Astrocyte (in vitro differentiated cells and primary cell): ENCODE results near the gene ZNF595. TPM values are rescaled to one million over a fixed set of nuclear protein-coding genes. Genes with fewer than 3 reads are reported as not detected.
"Not testable (repeated sequence)": the region's sequence is repeated elsewhere in the genome, so short reads cannot be mapped to it uniquely, and the experiment has no call there.

Experiments used
- DNase-seq: peaks from one replicate; pipeline ENCODE4 v3.0.0-alpha.2; 2010; ENCODE audit warnings: low read depth
- FAIRE-seq: peaks from 2 replicates; lab custom pipeline; 2011; peaks lifted over from hg19 to GRCh38; lab: Jason Lieb, UNC
- H2AFZ ChIP-seq: 2 replicates; pipeline ENCODE4 v1.6.0; 2012; ENCODE audit warnings: low read depth, low read length, inconsistent platforms
- H3K27ac ChIP-seq: 2 replicates; pipeline ENCODE4 v1.5.1; 2011; ENCODE audit warnings: low read depth, low read length, inconsistent platforms
- H3K27me3 ChIP-seq: 2 replicates; pipeline ENCODE4 v1.6.0; 2011; ENCODE audit warnings: low read length, inconsistent platforms; ENCODE audit not compliant: insufficient read depth
- H3K36me3 ChIP-seq: 2 replicates; pipeline ENCODE4 v1.5.1; 2011; ENCODE audit warnings: low read length, inconsistent platforms; ENCODE audit not compliant: insufficient read depth
- H3K4me1 ChIP-seq: 2 replicates; pipeline ENCODE4 v1.5.1; 2011; ENCODE audit warnings: low read length, inconsistent platforms; ENCODE audit not compliant: insufficient read depth
- H3K4me2 ChIP-seq: 2 replicates; pipeline ENCODE4 v1.6.0; 2012; ENCODE audit warnings: low read length, inconsistent platforms
- H3K4me3 ChIP-seq: 2 replicates; pipeline ENCODE4 v1.5.1; 2011; ENCODE audit warnings: low read depth, mild to moderate bottlenecking, low read length, inconsistent platforms; ENCODE audit not compliant: insufficient read depth
- H3K79me2 ChIP-seq: 2 replicates; pipeline ENCODE4 v1.6.0; 2012; ENCODE audit warnings: mild to moderate bottlenecking, low read length, inconsistent platforms; ENCODE audit not compliant: insufficient read depth
- H3K9ac ChIP-seq: 2 replicates; pipeline ENCODE4 v1.6.0; 2012; ENCODE audit warnings: mild to moderate bottlenecking, low read length, inconsistent platforms
- H3K9me3 ChIP-seq: 2 replicates; pipeline ENCODE4 v1.5.1; 2012; ENCODE audit warnings: low read depth, mild to moderate bottlenecking, low read length, inconsistent platforms; ENCODE audit not compliant: insufficient read depth
- H4K20me1 ChIP-seq: 2 replicates; pipeline ENCODE4 v1.6.0; 2012; ENCODE audit warnings: low read length, inconsistent platforms; ENCODE audit not compliant: insufficient read depth
- H3K27ac Mint-ChIP-seq: one replicate; pipeline ENCODE4 v1.8.0; 2021; ENCODE audit warnings: mild to moderate bottlenecking, mixed read lengths; ENCODE audit not compliant: unreplicated experiment
- H3K27me3 Mint-ChIP-seq: one replicate; pipeline ENCODE4 v1.8.0; 2021; ENCODE audit warnings: low read depth, mixed read lengths; ENCODE audit not compliant: unreplicated experiment
- H3K36me3 Mint-ChIP-seq: one replicate; pipeline ENCODE4 v1.8.0; 2021; ENCODE audit warnings: low read depth, mixed read lengths; ENCODE audit not compliant: unreplicated experiment
- H3K4me1 Mint-ChIP-seq: one replicate; pipeline ENCODE4 v1.8.0; 2021; ENCODE audit warnings: low read depth, mixed read lengths; ENCODE audit not compliant: unreplicated experiment
- H3K4me3 Mint-ChIP-seq: one replicate; pipeline ENCODE4 v1.8.0; 2021; ENCODE audit warnings: mild to moderate bottlenecking, moderate library complexity, mixed read lengths; ENCODE audit not compliant: unreplicated experiment
- H3K9me3 Mint-ChIP-seq: one replicate; pipeline ENCODE4 v1.8.0; 2021; ENCODE audit warnings: mild to moderate bottlenecking, mixed read lengths; ENCODE audit not compliant: unreplicated experiment
- CTCF ChIP-seq: IDR thresholded peaks from 2 replicates; pipeline ENCODE4 v1.5.1; 2011; ENCODE audit warnings: low read depth, mild to moderate bottlenecking, inconsistent platforms, low read length, moderate library complexity; ENCODE audit not compliant: insufficient read depth
- EZH2 ChIP-seq: IDR thresholded peaks from 2 replicates; pipeline ENCODE4 v1.6.1; 2012; ENCODE audit warnings: mild to moderate bottlenecking, low read length, inconsistent platforms; ENCODE audit not compliant: insufficient read depth
- total RNA-seq: library from RNA; stranded (reverse); gene quantifications from 2 replicates; pipeline ENCODE4 v1.2.1, GENCODE V29; 2021

The ZNF595 gene
- total RNA-seq, 1 donor from 2014 or later: 15.9 TPM

GRCh38 chr4:64733-65132 is 11.6 kb downstream of the ZNF595 start:
- H3K4me2 ChIP-seq, H3K27me3 ChIP-seq, H3K9me3 ChIP-seq, H3K4me1 ChIP-seq, H2AFZ ChIP-seq, FAIRE-seq, H3K36me3 ChIP-seq, H3K27ac ChIP-seq, H3K27ac Mint-ChIP-seq, H3K27me3 Mint-ChIP-seq, H3K4me3 Mint-ChIP-seq, DNase-seq, H3K9ac ChIP-seq, H3K4me1 Mint-ChIP-seq, H3K4me3 ChIP-seq, H4K20me1 ChIP-seq: not testable (repeated sequence)
- H3K79me2 ChIP-seq: peaks cover 11% of the 10 kb centered on the region
- peaks cover 12% of the 10 kb centered on the region for H3K9me3 Mint-ChIP-seq
- H3K36me3 Mint-ChIP-seq: peaks cover 14% of the 10 kb centered on the region

GRCh38 chr4:71830-72229 is 18.7 kb downstream of the ZNF595 start:
- DNase-seq (no peak), FAIRE-seq (no peak)
- no peak for TF ChIP-seq CTCF
- no peak for TF ChIP-seq EZH2
- Histone ChIP-seq H3K4me1 (no peaks in the 10 kb centered on the region), H2AFZ (no peak overlapping the region), H3K36me3 (peaks cover 15% of the 10 kb centered on the region), H3K4me3 (no peak overlapping the region), H3K27ac (no peak overlapping the region), H3K79me2 (peaks cover 48% of the 10 kb centered on the region), H3K27me3 (no peaks in the 10 kb centered on the region), H3K4me2 (no peak overlapping the region), H3K9ac (no peak overlapping the region), H4K20me1 (peaks cover 3% of the 10 kb centered on the region), H3K9me3 (peaks cover 15% of the 10 kb centered on the region)
- Mint-ChIP-seq H3K27ac (no peak overlapping the region), H3K9me3 (peaks cover 64% of the 10 kb centered on the region), H3K36me3 (peaks cover 73% of the 10 kb centered on the region), H3K27me3 (no peaks in the 10 kb centered on the region), H3K4me3 (no peak overlapping the region), H3K4me1 (no peaks in the 10 kb centered on the region)

- Mint-ChIP-seq H3K4me3 (no peak overlapping the region), H3K27me3 (no peaks in the 10 kb centered on the region), H3K9me3 (peaks cover 68% of the 10 kb centered on the region), H3K36me3 (peaks cover 61% of the 10 kb centered on the region), H3K4me1 (no peaks in the 10 kb centered on the region), H3K27ac (no peak overlapping the region)
- Histone ChIP-seq H3K4me2 (no peak overlapping the region), H3K4me1 (no peaks in the 10 kb centered on the region), H2AFZ (no peak overlapping the region), H3K27ac (no peak overlapping the region), H3K36me3 (peaks cover 15% of the 10 kb centered on the region), H3K9me3 (peaks cover 41% of the 10 kb centered on the region), H3K79me2 (no peaks in the 10 kb centered on the region), H3K9ac (no peak overlapping the region), H4K20me1 (no peaks in the 10 kb centered on the region), H3K4me3 (no peak overlapping the region), H3K27me3 (no peaks in the 10 kb centered on the region)
- FAIRE-seq: no peak
- no peak for DNase-seq
- TF ChIP-seq CTCF: no peak
- TF ChIP-seq EZH2: no peak
Measured at GRCh38 chr4:85951-86350, 32.8 kb downstream of the ZNF595 start.

GRCh38 chr4:86559-87324 is 33.6 kb downstream of the ZNF595 start:
- peaks cover 69% of the 10 kb centered on the region for H3K9me3 Mint-ChIP-seq
- FAIRE-seq: not testable (repeated sequence)
- peaks cover 46% of the 10 kb centered on the region for H3K9me3 ChIP-seq

More at GRCh38 chr4:86559-87324, 33.6 kb downstream of the ZNF595 start:
- H3K36me3 ChIP-seq: peaks cover 15% of the 10 kb centered on the region
- not testable (repeated sequence) for H3K79me2 ChIP-seq, H3K27ac ChIP-seq, DNase-seq, H3K4me3 ChIP-seq, H3K9ac ChIP-seq, H3K4me2 ChIP-seq, H3K27ac Mint-ChIP-seq, H3K4me3 Mint-ChIP-seq, H3K27me3 Mint-ChIP-seq, H3K4me1 ChIP-seq, H4K20me1 ChIP-seq, H2AFZ ChIP-seq, H3K4me1 Mint-ChIP-seq, H3K27me3 ChIP-seq
- peaks cover 61% of the 10 kb centered on the region for H3K36me3 Mint-ChIP-seq
